Hypothalamus (tissue), 51 donors: ENCODE results near the gene FER.
"Not testable (repeated sequence)": the region's sequence is repeated elsewhere in the genome, so short reads cannot be mapped to it uniquely, and the experiment has no call there.

Experiments used
- DNase-seq, 51 donors: peaks; one replicate each; lab custom pipeline; 2025; lab: John Stamatoyannopoulos, UW

The FER gene

GRCh38 chr5:108747774-108748400, at the start of gene FER:
FER (plus strand) TSS chr5:108747897; CDS start chr5:108798183, 50,286 bp downstream.
- peak in 4 of 51 donors; percentile 29 to 57 (median 46) for DNase-seq

- DNase-seq, result not testable (repeated sequence)
Observed at GRCh38 chr5:108700388-108700787, 47.3 kb upstream of the FER start.

- peak in 2 of 51 donors; percentile 4 for DNase-seq
Observed at GRCh38 chr5:108700930-108701329, 46.8 kb upstream of the FER start.

- no peak for DNase-seq
Observed at GRCh38 chr5:108702546-108702945, 45.2 kb upstream of the FER start.

- no peak for DNase-seq
Observed at GRCh38 chr5:108703313-108703712, 44.4 kb upstream of the FER start.

- DNase-seq, result no peak
Observed at GRCh38 chr5:108707141-108707540, 40.6 kb upstream of the FER start.

GRCh38 chr5:108711898-108712297, 35.8 kb upstream of the FER start:
- DNase-seq, result no peak

- no peak for DNase-seq
Observed at GRCh38 chr5:108715408-108715807, 32.3 kb upstream of the FER start.

GRCh38 chr5:108720391-108720790, 27.3 kb upstream of the FER start:
- DNase-seq, result no peak

- DNase-seq, result peak in 1 of 51 donors; percentile 51
Observed at GRCh38 chr5:108726446-108727235, 21.1 kb upstream of the FER start.

- DNase-seq, result peak in 12 of 51 donors; percentile 3 to 53 (median 14)
Observed at GRCh38 chr5:108727236-108727650, 20.5 kb upstream of the FER start.

GRCh38 chr5:108727651-108728565, 19.8 kb upstream of the FER start:
- DNase-seq, result peak; percentile 13 to 88 (median 72)

GRCh38 chr5:108728566-108729241, 19.0 kb upstream of the FER start:
- peak in 2 of 51 donors; percentile 22 to 72 for DNase-seq

- no peak for DNase-seq
Observed at GRCh38 chr5:108729242-108729615, 18.5 kb upstream of the FER start.

- no peak for DNase-seq
Observed at GRCh38 chr5:108730617-108731340, 16.9 kb upstream of the FER start.

GRCh38 chr5:108735790-108736189, 11.9 kb upstream of the FER start:
- DNase-seq, result no peak

GRCh38 chr5:108736855-108737254, 10.8 kb upstream of the FER start:
- DNase-seq, result no peak

GRCh38 chr5:108739376-108739775, 8.3 kb upstream of the FER start:
- DNase-seq, result no peak

GRCh38 chr5:108739906-108740305, 7.8 kb upstream of the FER start:
- no peak for DNase-seq

- no peak for DNase-seq
Observed at GRCh38 chr5:108743319-108743718, 4.4 kb upstream of the FER start.
